Measurements from ENCODE around the gene RNF148.
"Not testable (repeated sequence)": the region's sequence is repeated elsewhere in the genome, so short reads cannot be mapped to it uniquely, and the experiment has no call there.

Gene RNF148

GRCh38 chr7:122691569-122692235, 11.0 kb downstream of the RNF148 start:
- TF ChIP-seq, protein P1, sequence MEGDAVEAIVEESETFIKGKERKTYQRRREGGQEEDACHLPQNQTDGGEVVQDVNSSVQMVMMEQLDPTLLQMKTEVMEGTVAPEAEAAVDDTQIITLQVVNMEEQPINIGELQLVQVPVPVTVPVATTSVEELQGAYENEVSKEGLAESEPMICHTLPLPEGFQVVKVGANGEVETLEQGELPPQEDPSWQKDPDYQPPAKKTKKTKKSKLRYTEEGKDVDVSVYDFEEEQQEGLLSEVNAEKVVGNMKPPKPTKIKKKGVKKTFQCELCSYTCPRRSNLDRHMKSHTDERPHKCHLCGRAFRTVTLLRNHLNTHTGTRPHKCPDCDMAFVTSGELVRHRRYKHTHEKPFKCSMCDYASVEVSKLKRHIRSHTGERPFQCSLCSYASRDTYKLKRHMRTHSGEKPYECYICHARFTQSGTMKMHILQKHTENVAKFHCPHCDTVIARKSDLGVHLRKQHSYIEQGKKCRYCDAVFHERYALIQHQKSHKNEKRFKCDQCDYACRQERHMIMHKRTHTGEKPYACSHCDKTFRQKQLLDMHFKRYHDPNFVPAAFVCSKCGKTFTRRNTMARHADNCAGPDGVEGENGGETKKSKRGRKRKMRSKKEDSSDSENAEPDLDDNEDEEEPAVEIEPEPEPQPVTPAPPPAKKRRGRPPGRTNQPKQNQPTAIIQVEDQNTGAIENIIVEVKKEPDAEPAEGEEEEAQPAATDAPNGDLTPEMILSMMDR (IDR thresholded peaks at IDR 0.05; ENCODE audit: low read depth, low read length): no peak
- H3K4me3 ChIP-seq (ENCODE audit: low read depth, low read length): no peak overlapping the region

GRCh38 chr7:122689346-122690109, 13.2 kb downstream of the RNF148 start:
- TF ChIP-seq, protein P1 (IDR thresholded peaks at IDR 0.05; ENCODE audit: low read depth, low read length): no peak
- no peak overlapping the region for H3K4me3 ChIP-seq (ENCODE audit: low read depth, low read length)

GRCh38 chr7:122688400-122688998, 14.2 kb downstream of the RNF148 start:
- H3K4me3 ChIP-seq (ENCODE audit: low read depth, low read length): no peak overlapping the region
- TF ChIP-seq, protein P1 (IDR thresholded peaks at IDR 0.05; ENCODE audit: low read depth, low read length): no peak

- TF ChIP-seq, protein P1 (IDR thresholded peaks at IDR 0.05; ENCODE audit: low read depth, low read length): no peak
Observed at GRCh38 chr7:122686360-122686878, 16.3 kb downstream of the RNF148 start.

GRCh38 chr7:122684504-122684903, 18.2 kb downstream of the RNF148 start:
- no peak overlapping the region for H3K4me3 ChIP-seq (ENCODE audit: low read depth, low read length)

More at GRCh38 chr7:122686360-122686878, 16.3 kb downstream of the RNF148 start:
- H3K4me3 ChIP-seq (ENCODE audit: low read depth, low read length): no peak overlapping the region

GRCh38 chr7:122682815-122683550, 19.7 kb downstream of the RNF148 start:
- H3K4me3 ChIP-seq (ENCODE audit: low read depth, low read length): no peak overlapping the region
- TF ChIP-seq, protein P1 (IDR thresholded peaks at IDR 0.05; ENCODE audit: low read depth, low read length): no peak

More at GRCh38 chr7:122684504-122684903, 18.2 kb downstream of the RNF148 start:
- TF ChIP-seq, protein P1 (IDR thresholded peaks at IDR 0.05; ENCODE audit: low read depth, low read length): no peak

DNA sequence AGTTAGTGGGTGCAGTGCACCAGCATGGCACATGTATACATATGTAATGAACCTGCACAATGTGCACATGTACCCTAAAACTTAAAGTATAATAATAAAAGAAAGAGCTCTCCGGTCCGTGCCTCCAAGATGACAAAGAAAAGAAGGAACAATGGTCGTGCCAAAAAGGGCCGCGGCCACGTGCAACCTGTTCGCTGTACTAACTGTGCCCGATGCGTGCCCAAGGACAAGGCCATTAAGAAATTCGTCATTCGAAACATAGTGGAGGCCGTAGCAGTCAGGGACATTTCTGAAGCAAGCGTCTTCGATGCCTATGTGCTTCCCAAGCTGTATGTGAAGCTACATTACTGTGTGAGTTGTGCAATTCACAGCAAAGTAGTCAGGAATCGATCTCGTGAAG, 21.5 kb downstream of the RNF148 start:
- H3K4me3 ChIP-seq (ENCODE audit: low read depth, low read length): not testable (repeated sequence)

Measured in WI38 (cell line).